Measurements from ENCODE around the gene EIF3K. TPM values are rescaled to one million over a fixed set of nuclear protein-coding genes. Genes with fewer than 3 reads are reported as not detected.

Gene EIF3K
- total and polyA plus RNA-seq, 10 of the 15 experiments (the other 5 are each of a cell fraction or from before 2014, with no cell fraction given): 330 to 927 (median 436) TPM

DNA sequence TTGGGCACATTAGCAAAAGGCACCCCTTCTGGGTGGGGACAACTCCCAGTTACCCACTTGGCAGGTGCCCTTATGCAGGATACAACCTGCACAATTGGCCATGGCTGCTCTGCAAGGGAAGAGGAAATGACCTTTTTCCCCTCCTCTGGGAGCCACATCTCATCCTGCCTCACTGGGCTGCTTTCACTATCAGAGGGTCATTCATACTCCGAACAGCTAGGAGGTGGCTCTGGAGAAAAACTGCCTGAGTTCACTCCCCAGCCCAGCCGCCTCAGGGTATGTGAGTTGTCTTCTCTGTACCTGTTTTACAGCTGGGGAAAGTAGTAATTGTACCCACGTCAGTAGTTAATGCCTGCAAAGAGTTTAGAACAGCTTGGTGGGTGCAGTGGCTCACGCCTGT, 21.4 kb downstream of the EIF3K start:
- Histone ChIP-seq H3K4me1 (ENCODE audit: control insufficient read depth, insufficient read depth, low read length) (peaks cover 12% of the 10 kb centered on the region), H3K4me2 (ENCODE audit: control insufficient read depth, insufficient read depth) (no peak overlapping the region), H3K4me3 (no peak overlapping the region), H3K9me3 (replicated peaks; ENCODE audit: control insufficient read depth, insufficient read depth, low read length) (no peaks in the 10 kb centered on the region), H3K9ac (ENCODE audit: control insufficient read depth, insufficient read depth, low read length) (no peak overlapping the region), H3K36me3 (ENCODE audit: control insufficient read depth in 2 of 2, insufficient read depth in 2 of 2, low read length in 1 of 2) (peaks cover 4 to 11% of the 10 kb centered on the region in 2 experiments), H4K20me1 (ENCODE audit: control insufficient read depth, insufficient read depth) (no peaks in the 10 kb centered on the region), H3K27ac (ENCODE audit: control insufficient read depth, insufficient read depth) (no peak overlapping the region), H2AFZ (ENCODE audit: control insufficient read depth, low read depth, low read length) (no peak overlapping the region), H3K27me3 (replicated peaks in 1 of 2; ENCODE audit: control insufficient read depth in 2 of 2, insufficient read depth in 2 of 2, low read length in 1 of 2) (no peaks in the 10 kb centered on the region), H3K79me2 (ENCODE audit: control insufficient read depth, insufficient read depth, low read length) (no peaks in the 10 kb centered on the region)
- no peak for TF ChIP-seq SRF (IDR thresholded peaks at IDR 0.05; ENCODE audit: low read depth in 2 of 2, low read length in 2 of 2)
- TF ChIP-seq, protein P1, sequence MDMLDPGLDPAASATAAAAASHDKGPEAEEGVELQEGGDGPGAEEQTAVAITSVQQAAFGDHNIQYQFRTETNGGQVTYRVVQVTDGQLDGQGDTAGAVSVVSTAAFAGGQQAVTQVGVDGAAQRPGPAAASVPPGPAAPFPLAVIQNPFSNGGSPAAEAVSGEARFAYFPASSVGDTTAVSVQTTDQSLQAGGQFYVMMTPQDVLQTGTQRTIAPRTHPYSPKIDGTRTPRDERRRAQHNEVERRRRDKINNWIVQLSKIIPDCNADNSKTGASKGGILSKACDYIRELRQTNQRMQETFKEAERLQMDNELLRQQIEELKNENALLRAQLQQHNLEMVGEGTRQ (IDR thresholded peaks at IDR 0.05; ENCODE audit: borderline replicate concordance, low read depth, low read length): no peak
- TF ChIP-seq, protein P2, sequence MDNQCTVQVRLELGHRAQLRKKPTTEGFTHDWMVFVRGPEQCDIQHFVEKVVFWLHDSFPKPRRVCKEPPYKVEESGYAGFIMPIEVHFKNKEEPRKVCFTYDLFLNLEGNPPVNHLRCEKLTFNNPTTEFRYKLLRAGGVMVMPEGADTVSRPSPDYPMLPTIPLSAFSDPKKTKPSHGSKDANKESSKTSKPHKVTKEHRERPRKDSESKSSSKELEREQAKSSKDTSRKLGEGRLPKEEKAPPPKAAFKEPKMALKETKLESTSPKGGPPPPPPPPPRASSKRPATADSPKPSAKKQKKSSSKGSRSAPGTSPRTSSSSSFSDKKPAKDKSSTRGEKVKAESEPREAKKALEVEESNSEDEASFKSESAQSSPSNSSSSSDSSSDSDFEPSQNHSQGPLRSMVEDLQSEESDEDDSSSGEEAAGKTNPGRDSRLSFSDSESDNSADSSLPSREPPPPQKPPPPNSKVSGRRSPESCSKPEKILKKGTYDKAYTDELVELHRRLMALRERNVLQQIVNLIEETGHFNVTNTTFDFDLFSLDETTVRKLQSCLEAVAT (IDR thresholded peaks at IDR 0.05): no peak
- TF ChIP-seq, protein P3, sequence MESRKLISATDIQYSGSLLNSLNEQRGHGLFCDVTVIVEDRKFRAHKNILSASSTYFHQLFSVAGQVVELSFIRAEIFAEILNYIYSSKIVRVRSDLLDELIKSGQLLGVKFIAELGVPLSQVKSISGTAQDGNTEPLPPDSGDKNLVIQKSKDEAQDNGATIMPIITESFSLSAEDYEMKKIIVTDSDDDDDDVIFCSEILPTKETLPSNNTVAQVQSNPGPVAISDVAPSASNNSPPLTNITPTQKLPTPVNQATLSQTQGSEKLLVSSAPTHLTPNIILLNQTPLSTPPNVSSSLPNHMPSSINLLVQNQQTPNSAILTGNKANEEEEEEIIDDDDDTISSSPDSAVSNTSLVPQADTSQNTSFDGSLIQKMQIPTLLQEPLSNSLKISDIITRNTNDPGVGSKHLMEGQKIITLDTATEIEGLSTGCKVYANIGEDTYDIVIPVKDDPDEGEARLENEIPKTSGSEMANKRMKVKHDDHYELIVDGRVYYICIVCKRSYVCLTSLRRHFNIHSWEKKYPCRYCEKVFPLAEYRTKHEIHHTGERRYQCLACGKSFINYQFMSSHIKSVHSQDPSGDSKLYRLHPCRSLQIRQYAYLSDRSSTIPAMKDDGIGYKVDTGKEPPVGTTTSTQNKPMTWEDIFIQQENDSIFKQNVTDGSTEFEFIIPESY (IDR thresholded peaks at IDR 0.05): no peak
- TF ChIP-seq BMI1 (IDR thresholded peaks at IDR 0.05; ENCODE audit: borderline replicate concordance): no peak
- TF ChIP-seq CHD1 (IDR thresholded peaks at IDR 0.05; ENCODE audit: low read depth, low read length): no peak
- no peak for TF ChIP-seq CREM (IDR thresholded peaks at IDR 0.05; ENCODE audit: low read depth)
- no peak for TF ChIP-seq BRCA1 (IDR thresholded peaks at IDR 0.05; ENCODE audit: low read depth, low read length)
- TF ChIP-seq, protein P4, sequence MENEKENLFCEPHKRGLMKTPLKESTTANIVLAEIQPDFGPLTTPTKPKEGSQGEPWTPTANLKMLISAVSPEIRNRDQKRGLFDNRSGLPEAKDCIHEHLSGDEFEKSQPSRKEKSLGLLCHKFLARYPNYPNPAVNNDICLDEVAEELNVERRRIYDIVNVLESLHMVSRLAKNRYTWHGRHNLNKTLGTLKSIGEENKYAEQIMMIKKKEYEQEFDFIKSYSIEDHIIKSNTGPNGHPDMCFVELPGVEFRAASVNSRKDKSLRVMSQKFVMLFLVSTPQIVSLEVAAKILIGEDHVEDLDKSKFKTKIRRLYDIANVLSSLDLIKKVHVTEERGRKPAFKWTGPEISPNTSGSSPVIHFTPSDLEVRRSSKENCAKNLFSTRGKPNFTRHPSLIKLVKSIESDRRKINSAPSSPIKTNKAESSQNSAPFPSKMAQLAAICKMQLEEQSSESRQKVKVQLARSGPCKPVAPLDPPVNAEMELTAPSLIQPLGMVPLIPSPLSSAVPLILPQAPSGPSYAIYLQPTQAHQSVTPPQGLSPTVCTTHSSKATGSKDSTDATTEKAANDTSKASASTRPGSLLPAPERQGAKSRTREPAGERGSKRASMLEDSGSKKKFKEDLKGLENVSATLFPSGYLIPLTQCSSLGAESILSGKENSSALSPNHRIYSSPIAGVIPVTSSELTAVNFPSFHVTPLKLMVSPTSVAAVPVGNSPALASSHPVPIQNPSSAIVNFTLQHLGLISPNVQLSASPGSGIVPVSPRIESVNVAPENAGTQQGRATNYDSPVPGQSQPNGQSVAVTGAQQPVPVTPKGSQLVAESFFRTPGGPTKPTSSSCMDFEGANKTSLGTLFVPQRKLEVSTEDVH (IDR thresholded peaks at IDR 0.05; ENCODE audit: low read depth, partially characterized antibody): no peak
- no TSS peak for BruUV-seq (replicated peaks)
- DNase-seq (ENCODE audit: low read depth, low spot score) (no peak), ATAC-seq (no peak), FAIRE-seq (no peak)
- SMC1A ChIA-PET (ENCODE audit: uncharacterized antibody, unreplicated experiment): interaction anchor here (1.2 kb wide), 1 partner anchor 88 kb away, joined by 3 read pairs; no protein-coding TSS in a partner anchor
- RAD21 ChIA-PET (ENCODE audit: unreplicated experiment): interaction anchor here (1.0 kb wide), 1 partner anchor 290 kb away, joined by 3 read pairs; the partner anchor contains the start of genes MRPS12 and SARS2
- CTCF ChIA-PET: interaction anchor here (0.6 to 1.4 kb wide), 5 partner anchors 66 to 289 kb away, joined by 3 to 4 read pairs (median 3); no protein-coding TSS in a partner anchor
- intact Hi-C loops (cut with micrococcal nuclease; ENCODE audit: unreplicated experiment): no loop called here
- POLR2A ChIA-PET: no interaction called here
- in situ Hi-C loops (cut with MboI): loop anchor here (25.0 kb wide), 1 partner anchor 228 kb away; the partner anchor contains the start of gene FAM98C
- WGBS (ENCODE audit: insufficient coverage, insufficient replicate concordance, low lambda C conversion rate, missing lambda C conversion rate): 63% methylated on average over 4 of the region's 4 CpGs

All from GM12878 (cell line).